Activated T-helper 1 cell treated with anti-CD3 and anti-CD28 coated beads, Interleukin-2, amount 50 U/mL, for 16 hours (primary cell): Measurements from ENCODE around the gene KRT7.

Source experiments
- DNase-seq, 2 donors: peaks; one replicate each; pipeline ENCODE4 v3.0.0-alpha.2; 2020; ENCODE audit warnings: low read depth in 1 of 2, low spot score in 1 of 2

KRT7 gene

GRCh38 chr12:52232674-52233461 is at the start of gene KRT7:
Gene KRT7, plus strand, starts transcription at chr12:52233243. Its CDS starts 54 bp downstream, at chr12:52233297.
- DNase-seq = no peak

- no peak for DNase-seq
Measured at GRCh38 chr12:52183544-52183910, 49.5 kb upstream of the KRT7 start.

GRCh38 chr12:52183971-52184370 is 49.1 kb upstream of the KRT7 start:
- DNase-seq = no peak

GRCh38 chr12:52184813-52185212 is 48.2 kb upstream of the KRT7 start:
- no peak for DNase-seq

GRCh38 chr12:52185400-52185967 is 47.6 kb upstream of the KRT7 start:
- DNase-seq = no peak

GRCh38 chr12:52186118-52186840 is 46.8 kb upstream of the KRT7 start:
- no peak for DNase-seq

GRCh38 chr12:52187206-52187605 is 45.8 kb upstream of the KRT7 start:
- no peak for DNase-seq

- no peak for DNase-seq
Measured at GRCh38 chr12:52187640-52188039, 45.4 kb upstream of the KRT7 start.

GRCh38 chr12:52188658-52189057 is 44.4 kb upstream of the KRT7 start:
- no peak for DNase-seq

- no peak for DNase-seq
Measured at GRCh38 chr12:52189376-52190174, 43.5 kb upstream of the KRT7 start.

- no peak for DNase-seq
Measured at GRCh38 chr12:52190860-52191729, 41.9 kb upstream of the KRT7 start.

- no peak for DNase-seq
Measured at GRCh38 chr12:52191841-52192791, 40.9 kb upstream of the KRT7 start, which contains the start of gene KRT80. Gene KRT80, minus strand, starts transcription at chr12:52192014. Its CDS starts 112 bp downstream, at chr12:52191902.

- no peak for DNase-seq
Measured at GRCh38 chr12:52193532-52193931, 39.5 kb upstream of the KRT7 start.

GRCh38 chr12:52193991-52194390 is 39.1 kb upstream of the KRT7 start:
- DNase-seq = no peak

GRCh38 chr12:52195065-52195730 is 37.8 kb upstream of the KRT7 start:
- DNase-seq = no peak

GRCh38 chr12:52197371-52198231 is 35.4 kb upstream of the KRT7 start:
- DNase-seq = no peak

- DNase-seq = no peak
Measured at GRCh38 chr12:52198454-52199215, 34.4 kb upstream of the KRT7 start.
